Measurements from ENCODE around the gene NEURL3. TPM values are rescaled to one million over a fixed set of nuclear protein-coding genes. Genes with fewer than 3 reads are reported as not detected.

NEURL3 gene
- total RNA-seq, 3 donors from 2014 or later (not counting 1 experiment from before 2014, with no cell fraction given) = not detected

DNA sequence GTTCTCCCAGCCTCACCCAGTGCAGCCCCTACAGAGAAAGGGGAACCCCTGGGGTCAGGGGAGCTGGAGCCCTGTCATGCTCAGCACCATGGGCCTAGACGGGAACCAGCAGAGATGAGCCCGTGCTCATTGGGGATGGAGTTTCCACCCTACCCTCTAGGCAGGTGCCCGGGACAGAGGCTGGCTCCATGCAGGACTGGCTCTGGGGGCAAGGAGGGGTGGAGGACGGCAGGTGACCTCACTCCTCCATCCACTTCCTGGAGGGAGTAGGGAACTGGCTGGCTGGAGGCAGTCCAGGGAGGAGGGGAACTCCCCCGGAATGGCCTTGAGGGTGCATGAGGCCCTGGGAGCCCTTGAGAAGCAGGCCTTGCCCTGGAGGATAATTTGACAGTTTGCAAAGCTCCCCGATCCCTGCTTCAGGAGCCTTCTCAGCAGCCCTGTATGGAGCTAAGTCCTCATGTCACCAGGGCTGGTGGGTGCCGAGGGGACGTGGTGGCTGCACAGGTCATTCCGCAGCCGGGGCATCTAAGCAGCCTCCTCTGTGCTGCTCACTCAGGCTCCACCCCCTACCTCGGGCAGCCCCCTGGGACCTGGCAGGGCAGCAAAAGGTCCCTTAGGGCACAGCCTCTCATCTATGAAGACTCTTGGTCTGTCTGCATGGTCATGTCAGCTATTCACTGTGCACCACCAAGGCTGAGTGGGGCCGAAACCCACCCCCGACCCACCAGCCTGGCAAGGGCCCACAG is 2.1 kb downstream of the NEURL3 start:
- Histone ChIP-seq H3K9me3 (ENCODE audit: control insufficient read depth, insufficient read depth, low read length) (no peaks in the 10 kb centered on the region), H3K4me3 (ENCODE audit: low read length) (no peak overlapping the region), H3K4me1 (ENCODE audit: control insufficient read depth, insufficient read depth, low read length) (peaks cover 13% of the 10 kb centered on the region), H3K36me3 (ENCODE audit: control insufficient read depth, insufficient read depth, low read length) (no peaks in the 10 kb centered on the region), H3K27me3 (ENCODE audit: control insufficient read depth, insufficient read depth, low read length) (no peaks in the 10 kb centered on the region), H3K27ac (ENCODE audit: low read length) (no peak overlapping the region)
- TF ChIP-seq, protein P1, sequence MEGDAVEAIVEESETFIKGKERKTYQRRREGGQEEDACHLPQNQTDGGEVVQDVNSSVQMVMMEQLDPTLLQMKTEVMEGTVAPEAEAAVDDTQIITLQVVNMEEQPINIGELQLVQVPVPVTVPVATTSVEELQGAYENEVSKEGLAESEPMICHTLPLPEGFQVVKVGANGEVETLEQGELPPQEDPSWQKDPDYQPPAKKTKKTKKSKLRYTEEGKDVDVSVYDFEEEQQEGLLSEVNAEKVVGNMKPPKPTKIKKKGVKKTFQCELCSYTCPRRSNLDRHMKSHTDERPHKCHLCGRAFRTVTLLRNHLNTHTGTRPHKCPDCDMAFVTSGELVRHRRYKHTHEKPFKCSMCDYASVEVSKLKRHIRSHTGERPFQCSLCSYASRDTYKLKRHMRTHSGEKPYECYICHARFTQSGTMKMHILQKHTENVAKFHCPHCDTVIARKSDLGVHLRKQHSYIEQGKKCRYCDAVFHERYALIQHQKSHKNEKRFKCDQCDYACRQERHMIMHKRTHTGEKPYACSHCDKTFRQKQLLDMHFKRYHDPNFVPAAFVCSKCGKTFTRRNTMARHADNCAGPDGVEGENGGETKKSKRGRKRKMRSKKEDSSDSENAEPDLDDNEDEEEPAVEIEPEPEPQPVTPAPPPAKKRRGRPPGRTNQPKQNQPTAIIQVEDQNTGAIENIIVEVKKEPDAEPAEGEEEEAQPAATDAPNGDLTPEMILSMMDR (IDR thresholded peaks at IDR 0.05) = no peak
- no peak for ATAC-seq
- DNase-seq = no peak
- H3K27me3 Mint-ChIP-seq (ENCODE audit: low read depth in 2 of 2) = peaks cover 11 to 13% of the 10 kb centered on the region in 2 donors
- H3K27ac Mint-ChIP-seq = no peak overlapping the region
- H3K4me1 Mint-ChIP-seq = peaks cover 4 to 8% of the 10 kb centered on the region in 2 donors
- 90% methylated on average over 11 of the region's 13 CpGs for WGBS (ENCODE audit: insufficient coverage)
- intact Hi-C loops (cut with micrococcal nuclease) = loop anchor here (10.0 kb wide), 1 partner anchor 478 kb away; no protein-coding TSS in a partner anchor
- no peaks in the 10 kb centered on the region for H3K9me3 Mint-ChIP-seq
- H3K4me3 Mint-ChIP-seq = no peak overlapping the region
- no peaks in the 10 kb centered on the region for H3K36me3 Mint-ChIP-seq

DNA sequence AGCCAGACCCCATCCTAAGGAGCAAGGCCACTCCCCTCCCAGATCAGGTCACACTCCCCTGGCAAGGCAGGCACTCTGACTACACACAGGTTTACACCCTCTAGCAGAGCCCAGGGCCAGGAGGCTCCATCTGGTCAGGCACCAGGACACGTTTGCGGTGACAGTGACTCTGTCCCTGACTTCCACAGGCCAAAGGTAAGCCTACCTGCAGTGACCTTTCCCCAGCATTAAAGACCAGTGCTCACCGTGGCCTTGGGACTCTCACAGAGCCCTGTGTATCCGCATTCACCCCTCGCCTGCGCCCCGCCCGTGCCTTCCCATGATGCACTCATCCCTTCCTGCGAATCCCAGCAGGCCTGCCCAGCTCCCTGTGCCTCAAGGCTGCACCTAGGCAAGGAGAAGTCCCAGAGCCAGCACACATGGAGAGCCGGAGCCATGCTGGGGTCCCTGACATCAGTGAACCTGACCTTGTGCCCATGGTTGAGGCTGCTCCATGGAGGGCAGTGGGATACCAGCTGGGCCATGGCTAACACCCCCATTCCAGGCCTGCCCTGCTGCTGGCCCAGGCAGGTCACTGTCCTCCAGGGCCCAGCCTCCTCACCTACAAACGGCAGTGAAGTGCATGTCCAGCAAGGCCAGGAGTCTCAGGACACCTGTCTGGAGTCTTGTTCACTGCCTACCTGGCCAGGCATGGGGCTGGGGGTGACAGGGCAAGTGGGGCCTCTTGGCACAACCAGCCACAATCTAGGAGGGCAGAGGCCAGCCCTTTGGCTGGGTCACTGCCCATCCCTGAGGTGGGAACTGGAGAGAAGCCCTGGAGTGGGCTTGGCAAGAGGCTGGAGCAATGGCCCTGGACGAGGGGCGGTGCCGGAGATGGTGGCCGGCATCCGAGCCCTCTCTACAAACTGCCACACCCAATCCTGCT is 3.0 kb downstream of the NEURL3 start:
- Mint-ChIP-seq H3K36me3 (no peaks in the 10 kb centered on the region), H3K27ac (no peak overlapping the region), H3K4me1 (no peaks in the 10 kb centered on the region), H3K9me3 (no peaks in the 10 kb centered on the region), H3K4me3 (no peak overlapping the region), H3K27me3 (ENCODE audit: low read depth in 2 of 2) (peaks cover 11 to 13% of the 10 kb centered on the region in 2 donors)
- DNase-seq (no peak), ATAC-seq (no peak)
- Histone ChIP-seq H3K27me3 (ENCODE audit: control insufficient read depth, insufficient read depth, low read length) (no peaks in the 10 kb centered on the region), H3K27ac (ENCODE audit: low read length) (no peak overlapping the region), H3K36me3 (ENCODE audit: control insufficient read depth, insufficient read depth, low read length) (no peaks in the 10 kb centered on the region), H3K9me3 (ENCODE audit: control insufficient read depth, insufficient read depth, low read length) (no peaks in the 10 kb centered on the region), H3K4me3 (ENCODE audit: low read length) (no peak overlapping the region), H3K4me1 (ENCODE audit: control insufficient read depth, insufficient read depth, low read length) (peaks cover 8% of the 10 kb centered on the region)
- TF ChIP-seq, protein P1 (IDR thresholded peaks at IDR 0.05) = no peak
- WGBS (ENCODE audit: insufficient coverage) = 90% methylated on average over 16 of the region's 16 CpGs
- intact Hi-C loops (cut with micrococcal nuclease) = loop anchor here (10.0 kb wide), 1 partner anchor 477 kb away; no protein-coding TSS in a partner anchor

DNA sequence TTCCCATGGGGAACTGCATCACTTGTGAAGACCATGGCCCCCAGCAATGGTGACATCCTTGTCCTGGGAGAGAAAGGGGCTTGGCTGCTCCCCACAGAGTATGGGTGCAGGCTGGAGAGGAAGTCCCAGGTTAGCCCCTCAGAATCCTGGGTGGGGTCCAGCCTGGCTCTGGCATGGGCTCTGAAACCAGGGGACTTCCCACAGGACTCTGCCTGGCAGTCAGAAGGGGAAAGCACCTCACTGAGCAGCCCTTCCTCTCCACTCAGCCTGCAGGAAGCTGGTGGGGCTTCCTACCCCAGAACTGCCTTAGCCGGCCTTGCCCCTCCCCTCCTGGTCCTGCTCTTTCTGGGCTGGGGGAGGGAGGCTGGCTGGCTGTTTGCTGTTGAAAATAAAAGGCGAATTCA is 3.7 kb downstream of the NEURL3 start:
- DNase-seq (peak in 1 of 2 donors; percentile 61), ATAC-seq (peak in 2 of 3 donors; percentile 46 to 59)
- H3K36me3 ChIP-seq (ENCODE audit: control insufficient read depth, insufficient read depth, low read length) = no peaks in the 10 kb centered on the region
- H3K27ac ChIP-seq (ENCODE audit: low read length) = no peak overlapping the region
- peaks cover 11 to 13% of the 10 kb centered on the region in 2 donors for H3K27me3 Mint-ChIP-seq (ENCODE audit: low read depth in 2 of 2)
- H3K27me3 ChIP-seq (ENCODE audit: control insufficient read depth, insufficient read depth, low read length) = no peaks in the 10 kb centered on the region
- no peak overlapping the region for H3K4me3 ChIP-seq (ENCODE audit: low read length)
- no peaks in the 10 kb centered on the region for H3K9me3 ChIP-seq (ENCODE audit: control insufficient read depth, insufficient read depth, low read length)
- intact Hi-C loops (cut with micrococcal nuclease) = loop anchor here (10.0 kb wide), 1 partner anchor 477 kb away; no protein-coding TSS in a partner anchor
- no peaks in the 10 kb centered on the region for H3K36me3 Mint-ChIP-seq
- no peak overlapping the region for H3K27ac Mint-ChIP-seq
- no peaks in the 10 kb centered on the region for H3K4me1 Mint-ChIP-seq
- TF ChIP-seq, protein P1 (IDR thresholded peaks at IDR 0.05) = no peak
- 18% methylated on average over 2 of the region's 2 CpGs for WGBS (ENCODE audit: insufficient coverage)
- no peak overlapping the region for H3K4me3 Mint-ChIP-seq
- H3K9me3 Mint-ChIP-seq = no peaks in the 10 kb centered on the region
- peaks cover 8% of the 10 kb centered on the region for H3K4me1 ChIP-seq (ENCODE audit: control insufficient read depth, insufficient read depth, low read length)
